Measurements from ENCODE around the gene COL5A1. TPM values are rescaled to one million over a fixed set of nuclear protein-coding genes. Genes with fewer than 3 reads are reported as not detected.

The COL5A1 gene
- polyA plus RNA-seq, 1 donor (not counting 4 experiments of a cell fraction or from before 2014, with no cell fraction given): 3.1 TPM

- H3K9me1 ChIP-seq (ENCODE audit: control insufficient read depth, extremely low read depth, insufficient read depth, low read length): no peaks in the 10 kb centered on the region
- H3K9ac ChIP-seq (ENCODE audit: control insufficient read depth, extremely low read depth, insufficient read depth, low read length): no peak overlapping the region
- no peaks in the 10 kb centered on the region for H3K9me3 ChIP-seq (ENCODE audit: control insufficient read depth, low read depth, low read length)
- H3K27me3 ChIP-seq (ENCODE audit: control insufficient read depth, extremely low read depth, insufficient read depth, low read length): no peaks in the 10 kb centered on the region
- dilution Hi-C loops (cut with MboI; ENCODE audit: extremely low pct_ligation_motif_present, low sequenced_read_pairs): no loop called here
- DNase-seq (ENCODE audit: low read depth, low spot score): no peak
- no peak overlapping the region for H3K4me2 ChIP-seq (ENCODE audit: control insufficient read depth, extremely low read depth, insufficient read depth, low read depth, low read length)
- no peak overlapping the region for H3K27ac ChIP-seq (ENCODE audit: control insufficient read depth, insufficient read depth, low read length)
- H4K20me1 ChIP-seq (ENCODE audit: control insufficient read depth, extremely low read depth, insufficient read depth, low read length): no peaks in the 10 kb centered on the region
- no peak overlapping the region for H3K4me3 ChIP-seq (ENCODE audit: control insufficient read depth in 2 of 3, extremely low read depth in 1 of 3, insufficient read depth in 2 of 3, low read depth in 1 of 3, low read length in 3 of 3)
- no peak overlapping the region for H2AFZ ChIP-seq (ENCODE audit: control insufficient read depth, low read length)
- FAIRE-seq: no peak
- no peaks in the 10 kb centered on the region for H3K36me3 ChIP-seq (ENCODE audit: control insufficient read depth in 2 of 2, extremely low read depth in 1 of 2, insufficient read depth in 2 of 2, low read length in 2 of 2)
- TF ChIP-seq EZH2 (IDR thresholded peaks at IDR 0.05; ENCODE audit: low read length) (no peak), CTCF (optimal IDR thresholded peaks at IDR 0.05 in 1 of 3, IDR thresholded peaks at IDR 0.05 in 1 of 3, conservative IDR thresholded peaks at IDR 0.05 in 1 of 3; ENCODE audit: extremely low read depth in 1 of 3, insufficient read depth in 2 of 3, low read length in 3 of 3) (no peak)
- no peaks in the 10 kb centered on the region for H3K4me1 ChIP-seq (ENCODE audit: control insufficient read depth, extremely low read depth, insufficient read depth, low read length)
- no peaks in the 10 kb centered on the region for H3K79me2 ChIP-seq (ENCODE audit: control insufficient read depth, insufficient read depth, low read length)
Observed at GRCh38 chr9:134840511-134840910, 198.9 kb downstream of the COL5A1 start.

- no peaks in the 10 kb centered on the region for H4K20me1 ChIP-seq (ENCODE audit: control insufficient read depth, extremely low read depth, insufficient read depth, low read length)
- no peak overlapping the region for H3K27ac ChIP-seq (ENCODE audit: control insufficient read depth, insufficient read depth, low read length)
- DNase-seq (ENCODE audit: low read depth, low spot score) (no peak), FAIRE-seq (no peak)
- H2AFZ ChIP-seq (ENCODE audit: control insufficient read depth, low read length): no peak overlapping the region
- dilution Hi-C loops (cut with MboI; ENCODE audit: extremely low pct_ligation_motif_present, low sequenced_read_pairs): no loop called here
- no peaks in the 10 kb centered on the region for H3K4me1 ChIP-seq (ENCODE audit: control insufficient read depth, extremely low read depth, insufficient read depth, low read length)
- no peak overlapping the region for H3K4me2 ChIP-seq (ENCODE audit: control insufficient read depth, extremely low read depth, insufficient read depth, low read depth, low read length)
- H3K36me3 ChIP-seq (ENCODE audit: control insufficient read depth in 2 of 2, extremely low read depth in 1 of 2, insufficient read depth in 2 of 2, low read length in 2 of 2): no peaks in the 10 kb centered on the region
- H3K4me3 ChIP-seq (ENCODE audit: control insufficient read depth in 2 of 3, extremely low read depth in 1 of 3, insufficient read depth in 2 of 3, low read depth in 1 of 3, low read length in 3 of 3): no peak overlapping the region
- H3K9me1 ChIP-seq (ENCODE audit: control insufficient read depth, extremely low read depth, insufficient read depth, low read length): no peaks in the 10 kb centered on the region
- no peaks in the 10 kb centered on the region for H3K9me3 ChIP-seq (ENCODE audit: control insufficient read depth, low read depth, low read length)
- no peaks in the 10 kb centered on the region for H3K79me2 ChIP-seq (ENCODE audit: control insufficient read depth, insufficient read depth, low read length)
- TF ChIP-seq EZH2 (IDR thresholded peaks at IDR 0.05; ENCODE audit: low read length) (no peak), CTCF (optimal IDR thresholded peaks at IDR 0.05 in 1 of 3, IDR thresholded peaks at IDR 0.05 in 1 of 3, conservative IDR thresholded peaks at IDR 0.05 in 1 of 3; ENCODE audit: extremely low read depth in 1 of 3, insufficient read depth in 2 of 3, low read length in 3 of 3) (no peak)
- H3K9ac ChIP-seq (ENCODE audit: control insufficient read depth, extremely low read depth, insufficient read depth, low read length): no peak overlapping the region
- no peaks in the 10 kb centered on the region for H3K27me3 ChIP-seq (ENCODE audit: control insufficient read depth, extremely low read depth, insufficient read depth, low read length)
Observed at GRCh38 chr9:134841180-134841904, 199.7 kb downstream of the COL5A1 start.
